Lower leg skin (tissue), 4 donors: ENCODE data around the gene SIX3. TPM values are rescaled to one million over a fixed set of nuclear protein-coding genes. Genes with fewer than 3 reads are reported as not detected.

Experiments
- DNase-seq, 2 donors: peaks; one replicate each; pipeline ENCODE4 v3.0.0-alpha.2; 2019; ENCODE audit warnings: low spot score in 2 of 2
- H3K4me3 ChIP-seq: fragments of 200-600 bp; sonication (generic); 2 replicates; pipeline ENCODE4 v1.5.1; 2017; ENCODE audit warnings: mild to moderate bottlenecking, low read depth; ENCODE audit not compliant: poor library complexity, severe bottlenecking
- POLR2A ChIP-seq, 2 donors: fragments of 450-650 bp; IDR thresholded peaks; one replicate each; pipeline ENCODE4 v1.6.1; 2016 to 2017; ENCODE audit warnings: antibody characterized with exemption in 2 of 2, mild to moderate bottlenecking in 1 of 2, moderate library complexity in 1 of 2
- WGBS, 2 donors: methylation state at CpG; one replicate each; pipeline ENCODE4 v1.1.5; 2018; 5-methylcytosine and 5-hydroxymethylcytosine counted together
- intact Hi-C: fragments of 100-400 bp; cut with DNase I; formaldehyde crosslinking; loops from one replicate; pipeline ENCODE4 v1.15.0; 2023; ENCODE audit warnings: low total_unique reads
- total RNA-seq, 4 donors: library from RNA; depleted of rRNA; stranded (reverse); fragments of >200 nt; gene quantifications; one replicate each; pipeline ENCODE4 v1.1.0, GENCODE V29; 2016
- TF ChIP-seq, protein P1 (sequence below), 3 donors: fragments of 450-650 bp; IDR thresholded peaks; one replicate each; pipeline ENCODE4 v1.5.1; 2016; ENCODE audit warnings: antibody characterized with exemption in 3 of 3, mild to moderate bottlenecking in 3 of 3, moderate library complexity in 2 of 3

Gene SIX3
- total RNA-seq, 4 donors from 2014 or later, result not detected

DNA sequence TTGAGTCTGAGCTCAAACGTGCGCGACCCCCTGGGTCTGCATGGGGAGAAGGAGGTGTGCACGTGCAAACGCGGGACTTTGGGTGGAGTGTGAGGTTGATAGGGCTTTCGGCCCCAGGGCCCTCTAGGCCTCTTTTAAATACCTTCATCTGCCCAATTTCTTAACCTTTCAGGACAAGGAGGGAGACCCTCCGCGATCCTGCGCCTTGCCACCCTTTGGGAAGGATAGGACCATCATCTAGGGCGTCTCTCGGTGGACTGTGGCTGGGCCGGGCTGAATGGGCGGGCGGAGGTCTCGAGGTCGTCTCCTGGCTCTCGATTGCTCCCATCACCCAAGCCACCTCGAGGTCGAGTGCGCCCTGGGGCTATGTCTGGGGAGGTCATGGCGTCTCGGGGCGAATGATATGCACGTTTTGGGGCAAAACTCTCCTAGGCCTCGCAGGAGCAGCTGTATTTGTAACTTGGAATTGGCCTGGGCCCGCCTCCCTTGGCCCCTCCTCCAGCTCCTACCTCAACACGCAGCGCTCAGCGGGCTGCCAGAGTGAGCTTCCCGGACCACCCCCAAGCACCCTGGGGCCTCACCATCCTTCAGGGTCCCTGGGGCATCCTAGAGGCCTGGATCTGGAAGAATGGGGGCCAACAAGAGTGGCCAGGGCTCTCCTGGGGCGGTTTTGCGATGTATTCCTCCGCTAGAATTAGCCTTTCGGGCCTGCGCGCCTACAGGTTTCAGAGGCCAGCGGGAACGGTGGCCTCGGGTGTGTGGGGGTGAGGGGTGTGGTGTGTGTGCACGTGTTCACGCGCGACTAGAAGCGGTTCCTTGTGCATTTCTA lies 8.7 kb upstream of the SIX3 start:
- 11 to 17% methylated on average over 36 to 40 of the region's 45 CpGs for WGBS, 2 donors
- intact Hi-C loops, result no loop called here
- DNase-seq, result peak in 1 of 2 donors; percentile 70
- no peak overlapping the region for H3K4me3 ChIP-seq
- TF ChIP-seq, protein P1, sequence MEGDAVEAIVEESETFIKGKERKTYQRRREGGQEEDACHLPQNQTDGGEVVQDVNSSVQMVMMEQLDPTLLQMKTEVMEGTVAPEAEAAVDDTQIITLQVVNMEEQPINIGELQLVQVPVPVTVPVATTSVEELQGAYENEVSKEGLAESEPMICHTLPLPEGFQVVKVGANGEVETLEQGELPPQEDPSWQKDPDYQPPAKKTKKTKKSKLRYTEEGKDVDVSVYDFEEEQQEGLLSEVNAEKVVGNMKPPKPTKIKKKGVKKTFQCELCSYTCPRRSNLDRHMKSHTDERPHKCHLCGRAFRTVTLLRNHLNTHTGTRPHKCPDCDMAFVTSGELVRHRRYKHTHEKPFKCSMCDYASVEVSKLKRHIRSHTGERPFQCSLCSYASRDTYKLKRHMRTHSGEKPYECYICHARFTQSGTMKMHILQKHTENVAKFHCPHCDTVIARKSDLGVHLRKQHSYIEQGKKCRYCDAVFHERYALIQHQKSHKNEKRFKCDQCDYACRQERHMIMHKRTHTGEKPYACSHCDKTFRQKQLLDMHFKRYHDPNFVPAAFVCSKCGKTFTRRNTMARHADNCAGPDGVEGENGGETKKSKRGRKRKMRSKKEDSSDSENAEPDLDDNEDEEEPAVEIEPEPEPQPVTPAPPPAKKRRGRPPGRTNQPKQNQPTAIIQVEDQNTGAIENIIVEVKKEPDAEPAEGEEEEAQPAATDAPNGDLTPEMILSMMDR (IDR thresholded peaks at IDR 0.05), result no peak
- TF ChIP-seq POLR2A (IDR thresholded peaks at IDR 0.05), result no peak

DNA sequence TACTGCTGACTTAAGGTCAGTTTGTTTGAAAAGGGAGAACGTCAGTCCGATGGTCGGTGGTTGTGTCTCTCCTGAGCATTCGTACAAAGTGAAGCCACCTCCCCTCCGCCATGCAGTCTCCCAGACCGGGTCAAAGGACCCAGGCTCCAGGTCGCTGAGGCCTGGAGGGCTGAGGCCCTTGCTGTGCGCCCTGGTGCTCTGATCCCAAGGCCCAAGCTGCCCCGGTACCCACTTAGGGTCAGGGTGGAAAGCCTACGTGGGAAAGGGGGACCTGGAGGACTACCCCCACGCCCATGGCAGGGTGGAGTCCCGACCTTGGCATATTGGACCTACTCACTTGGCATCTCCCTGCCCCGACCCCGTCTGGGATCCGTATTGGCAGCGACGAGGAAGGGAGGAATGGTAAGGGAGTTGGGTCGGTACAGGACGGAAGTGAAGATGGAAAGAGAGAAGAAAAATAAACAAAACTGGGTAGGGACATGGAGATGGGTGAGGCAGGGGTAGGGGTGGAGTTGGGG lies 8.0 kb upstream of the SIX3 start:
- no peak overlapping the region for H3K4me3 ChIP-seq
- WGBS, 2 donors, result 9 to 11% methylated on average over 17 to 19 of the region's 19 CpGs
- no peak for TF ChIP-seq POLR2A (IDR thresholded peaks at IDR 0.05)
- TF ChIP-seq, protein P1 (IDR thresholded peaks at IDR 0.05), result no peak
- intact Hi-C loops, result no loop called here
- DNase-seq, result peak in 1 of 2 donors; percentile 69

DNA sequence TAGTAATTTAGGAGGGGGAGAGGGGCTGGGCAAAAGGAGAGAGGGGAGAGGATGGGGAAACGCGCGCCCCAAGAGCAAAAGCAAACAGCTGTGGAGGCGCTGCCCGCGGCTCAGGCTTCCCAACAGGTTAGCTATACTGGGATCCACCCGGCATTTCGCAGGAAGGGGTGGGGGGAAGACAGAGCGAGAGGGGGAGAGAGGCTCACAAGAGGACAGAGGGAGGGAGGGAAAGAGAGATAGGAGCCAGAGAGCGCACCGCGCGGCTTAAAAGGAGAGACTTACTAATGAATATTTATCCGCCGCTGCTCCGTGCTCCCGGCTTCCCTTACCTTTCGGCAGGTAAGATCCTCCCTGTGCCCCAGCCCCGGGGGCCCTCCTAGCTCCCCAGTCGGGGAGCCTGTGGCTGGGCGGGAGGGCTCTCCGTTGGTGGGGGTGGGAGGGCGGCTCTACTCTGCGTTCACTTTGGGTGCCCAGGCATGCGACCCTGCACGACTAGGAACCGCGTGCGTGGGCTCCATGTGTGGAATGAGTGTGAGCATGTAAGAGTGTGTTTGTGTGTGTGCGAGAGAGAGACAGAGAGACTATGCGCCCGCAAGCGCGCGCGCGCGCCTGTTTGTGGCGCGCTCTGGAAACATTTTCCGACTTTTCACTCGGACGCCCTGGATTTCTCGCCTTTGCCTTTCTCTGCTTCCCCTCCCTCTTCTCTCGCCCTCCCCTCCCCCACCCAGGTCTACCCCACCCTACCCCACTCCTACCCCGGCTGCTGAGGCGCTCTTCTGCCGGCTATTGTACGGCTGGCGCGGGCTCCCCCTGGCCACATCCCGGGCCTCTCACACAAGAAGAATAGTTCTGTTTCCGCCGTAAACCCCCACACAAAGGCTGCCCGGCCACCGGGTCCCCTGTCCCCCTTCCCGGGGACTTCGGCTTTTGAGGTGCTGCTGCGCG lies 7.2 kb upstream of the SIX3 start:
- TF ChIP-seq POLR2A (IDR thresholded peaks at IDR 0.05), result no peak
- TF ChIP-seq, protein P1 (IDR thresholded peaks at IDR 0.05), result no peak
- intact Hi-C loops, result no loop called here
- no peak overlapping the region for H3K4me3 ChIP-seq
- DNase-seq, result peak in 1 of 2 donors; percentile 68
- 1 to 3% methylated on average over 59 to 60 of the region's 60 CpGs for WGBS, 2 donors

DNA sequence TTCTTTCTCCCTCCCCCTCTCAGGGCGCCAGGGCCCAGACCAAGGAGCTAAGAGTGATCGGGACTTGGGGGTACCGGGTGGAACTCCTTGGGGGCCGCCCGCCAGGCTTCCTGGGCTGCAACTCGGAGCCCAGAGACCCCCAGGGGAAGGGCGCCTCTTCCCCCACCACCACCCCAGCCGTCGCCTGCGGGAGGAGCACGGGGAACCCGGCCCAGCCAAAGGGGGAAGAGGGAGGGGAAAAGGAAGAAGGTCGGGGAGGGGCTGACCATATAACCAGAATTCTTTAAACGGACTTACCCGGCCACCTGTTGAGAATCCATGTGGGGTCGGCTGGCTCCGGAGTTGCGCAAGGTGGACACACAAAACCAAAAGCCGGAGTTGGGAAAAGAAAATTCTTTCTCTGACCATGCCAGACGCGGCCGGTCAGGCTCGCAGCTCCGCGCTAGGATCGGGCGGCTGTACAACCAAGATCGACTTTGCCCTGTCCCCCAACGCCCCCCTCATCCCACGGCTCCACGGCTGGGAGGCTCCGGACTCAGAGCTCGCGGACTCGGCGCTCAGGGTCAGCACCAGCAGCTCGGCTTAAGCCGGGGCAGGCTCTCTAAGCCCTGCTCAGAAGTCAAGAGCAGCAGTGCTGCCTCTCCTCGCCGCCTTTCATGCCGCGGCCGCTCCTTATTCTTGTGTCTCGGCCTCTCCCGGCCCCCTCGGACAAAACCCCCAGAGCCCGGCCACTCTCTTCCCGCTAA lies 6.3 kb upstream of the SIX3 start:
- no peak for TF ChIP-seq POLR2A (IDR thresholded peaks at IDR 0.05)
- TF ChIP-seq, protein P1 (IDR thresholded peaks at IDR 0.05), result no peak
- H3K4me3 ChIP-seq, result no peak overlapping the region
- peak in 1 of 2 donors; percentile 83 for DNase-seq
- intact Hi-C loops, result no loop called here
- WGBS, 2 donors, result 1 to 2% methylated on average over 37 to 48 of the region's 48 CpGs

DNA sequence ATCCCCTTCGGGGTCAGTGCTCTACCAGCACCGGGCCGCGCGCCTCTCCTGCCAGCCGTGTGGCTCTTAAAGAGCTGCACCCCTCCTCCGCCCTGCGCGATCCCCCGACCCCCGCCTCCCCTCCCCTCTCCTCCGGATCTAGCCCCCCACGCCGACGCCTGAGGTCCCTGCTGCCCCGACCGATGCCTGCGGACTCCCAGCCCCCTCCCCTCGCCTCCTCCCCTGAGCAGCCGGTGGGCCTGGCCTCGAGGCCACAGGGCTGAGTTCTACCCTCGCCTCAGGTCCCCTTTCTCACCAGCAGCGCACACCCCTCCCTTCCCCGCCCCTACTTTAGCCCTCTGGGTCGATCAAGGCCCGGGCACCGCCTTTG lies 5.8 kb upstream of the SIX3 start:
- TF ChIP-seq, protein P1 (IDR thresholded peaks at IDR 0.05), result no peak
- no peak for TF ChIP-seq POLR2A (IDR thresholded peaks at IDR 0.05)
- no peak for DNase-seq
- 3 to 4% methylated on average over 24 to 26 of the region's 27 CpGs for WGBS, 2 donors
- no peak overlapping the region for H3K4me3 ChIP-seq
- intact Hi-C loops, result no loop called here
